DND-41 (cell line): ENCODE measurements around the gene C15orf40.

ENCODE experiments used
- ATAC-seq: fragments of 200-7000 bp; cut with Tn5 transposase; 3 replicates; pipeline ENCODE4 v1.9.1; 2021; ENCODE audit warnings: low read depth; ENCODE audit not compliant: insufficient read depth
- DNase-seq: peaks from one replicate; pipeline ENCODE4 v3.0.0-alpha.2; 2020
- H2AFZ ChIP-seq: 2 replicates; pipeline ENCODE4 v1.6.0; 2012; ENCODE audit warnings: low read depth, low read length
- H3K27ac ChIP-seq: 2 replicates; pipeline ENCODE4 v1.5.1; 2012; ENCODE audit warnings: low read length, inconsistent platforms
- H3K27me3 ChIP-seq: fragments of 200-600 bp; sonication (generic); 2 replicates; pipeline ENCODE4 v1.6.0; 2012; ENCODE audit warnings: low read length, mild to moderate bottlenecking, inconsistent platforms; ENCODE audit not compliant: insufficient read depth, poor library complexity
- H3K36me3 ChIP-seq: 2 replicates; pipeline ENCODE4 v1.5.1; 2012; ENCODE audit warnings: low read length, inconsistent platforms; ENCODE audit not compliant: insufficient read depth
- H3K4me1 ChIP-seq: 2 replicates; pipeline ENCODE4 v1.5.1; 2012; ENCODE audit warnings: mild to moderate bottlenecking, low read length; ENCODE audit not compliant: insufficient read depth
- H3K4me2 ChIP-seq: 2 replicates; pipeline ENCODE4 v1.6.0; 2012; ENCODE audit warnings: mild to moderate bottlenecking, moderate library complexity, low read length, inconsistent platforms; ENCODE audit not compliant: insufficient read depth
- H3K4me3 ChIP-seq, 2 experiments: fragments of 200-600 bp in 1 of 2; shearing (Covaris generic) in 1 of 2; 2 replicates each; pipeline ENCODE4 v1.5.1; 2012 to 2016; ENCODE audit warnings: inconsistent platforms in 2 of 2, low read length in 2 of 2, mild to moderate bottlenecking in 2 of 2, low read depth in 1 of 2, moderate library complexity in 1 of 2
- H3K79me2 ChIP-seq: 2 replicates; pipeline ENCODE4 v1.6.0; 2012; ENCODE audit warnings: low read length, inconsistent platforms; ENCODE audit not compliant: insufficient read depth
- H3K9ac ChIP-seq: 2 replicates; pipeline ENCODE4 v1.6.0; 2012; ENCODE audit warnings: low read depth, mild to moderate bottlenecking, inconsistent platforms, low read length, moderate library complexity
- H3K9me3 ChIP-seq: 2 replicates; pipeline ENCODE4 v1.5.1; 2012; ENCODE audit warnings: low read length, moderate library complexity, mild to moderate bottlenecking, inconsistent platforms; ENCODE audit not compliant: insufficient read depth, severe bottlenecking
- H4K20me1 ChIP-seq: 2 replicates; pipeline ENCODE4 v1.6.0; 2012; ENCODE audit warnings: low read length; ENCODE audit not compliant: insufficient read depth
- EZH2 ChIP-seq: IDR thresholded peaks from 3 replicates; pipeline ENCODE4 v1.6.1; 2012; ENCODE audit warnings: borderline replicate concordance, low read depth, mild to moderate bottlenecking, moderate library complexity, low read length, inconsistent platforms; ENCODE audit not compliant: severe bottlenecking
- TF ChIP-seq, protein P1 (sequence below): IDR thresholded peaks from 2 replicates; pipeline ENCODE4 v1.5.1; 2012; ENCODE audit warnings: borderline replicate concordance, low read length, moderate library complexity, mild to moderate bottlenecking; ENCODE audit not compliant: poor library complexity, severe bottlenecking; ENCODE audit errors: extremely low read depth

The C15orf40 gene

GRCh38 chr15:82977076-82977475, 34.4 kb downstream of the C15orf40 start:
- no peak overlapping the region for H3K27ac ChIP-seq
- no peak overlapping the region for H2AFZ ChIP-seq
- no peaks in the 10 kb centered on the region for H3K9me3 ChIP-seq
- no peaks in the 10 kb centered on the region for H3K4me1 ChIP-seq
- no peak overlapping the region for H3K4me2 ChIP-seq
- no peak overlapping the region for H3K4me3 ChIP-seq
- no peaks in the 10 kb centered on the region for H3K36me3 ChIP-seq
- TF ChIP-seq, protein P1, sequence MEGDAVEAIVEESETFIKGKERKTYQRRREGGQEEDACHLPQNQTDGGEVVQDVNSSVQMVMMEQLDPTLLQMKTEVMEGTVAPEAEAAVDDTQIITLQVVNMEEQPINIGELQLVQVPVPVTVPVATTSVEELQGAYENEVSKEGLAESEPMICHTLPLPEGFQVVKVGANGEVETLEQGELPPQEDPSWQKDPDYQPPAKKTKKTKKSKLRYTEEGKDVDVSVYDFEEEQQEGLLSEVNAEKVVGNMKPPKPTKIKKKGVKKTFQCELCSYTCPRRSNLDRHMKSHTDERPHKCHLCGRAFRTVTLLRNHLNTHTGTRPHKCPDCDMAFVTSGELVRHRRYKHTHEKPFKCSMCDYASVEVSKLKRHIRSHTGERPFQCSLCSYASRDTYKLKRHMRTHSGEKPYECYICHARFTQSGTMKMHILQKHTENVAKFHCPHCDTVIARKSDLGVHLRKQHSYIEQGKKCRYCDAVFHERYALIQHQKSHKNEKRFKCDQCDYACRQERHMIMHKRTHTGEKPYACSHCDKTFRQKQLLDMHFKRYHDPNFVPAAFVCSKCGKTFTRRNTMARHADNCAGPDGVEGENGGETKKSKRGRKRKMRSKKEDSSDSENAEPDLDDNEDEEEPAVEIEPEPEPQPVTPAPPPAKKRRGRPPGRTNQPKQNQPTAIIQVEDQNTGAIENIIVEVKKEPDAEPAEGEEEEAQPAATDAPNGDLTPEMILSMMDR, result no peak
- no peak for TF ChIP-seq EZH2
- H3K27me3 ChIP-seq, result no peaks in the 10 kb centered on the region
- DNase-seq (no peak), ATAC-seq (no peak)
- H4K20me1 ChIP-seq, result no peaks in the 10 kb centered on the region
- H3K79me2 ChIP-seq, result no peaks in the 10 kb centered on the region
- H3K9ac ChIP-seq, result no peak overlapping the region

DNA sequence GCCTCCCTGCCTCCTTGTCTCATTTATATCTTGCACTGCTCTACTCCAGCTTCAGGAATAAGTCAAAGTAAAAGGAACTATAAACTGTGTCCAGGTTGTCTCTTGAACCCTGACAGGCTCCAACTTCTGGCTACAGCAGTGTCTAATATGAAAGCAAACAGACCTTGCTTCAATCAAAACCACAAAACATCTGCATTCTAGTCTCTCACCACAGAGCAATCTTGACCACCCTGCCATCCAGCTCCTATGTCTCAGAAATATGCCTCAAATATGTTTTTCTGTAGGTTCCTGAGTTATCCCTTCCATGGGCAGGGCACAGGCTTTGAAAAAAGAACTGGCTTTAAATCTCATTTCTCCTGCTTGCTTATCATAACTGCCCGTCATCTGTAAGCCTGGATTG, 38.4 kb downstream of the C15orf40 start:
- H3K9ac ChIP-seq, result no peak overlapping the region
- H2AFZ ChIP-seq, result no peak overlapping the region
- H3K79me2 ChIP-seq, result no peaks in the 10 kb centered on the region
- H3K27me3 ChIP-seq, result no peaks in the 10 kb centered on the region
- ATAC-seq (peak; percentile 47; the same call in 1 of the 3 replicates), DNase-seq (no peak)
- H3K4me3 ChIP-seq, result no peak overlapping the region
- H3K27ac ChIP-seq, result no peak overlapping the region
- H4K20me1 ChIP-seq, result no peaks in the 10 kb centered on the region
- no peaks in the 10 kb centered on the region for H3K36me3 ChIP-seq
- no peaks in the 10 kb centered on the region for H3K9me3 ChIP-seq
- no peak for TF ChIP-seq EZH2
- TF ChIP-seq, protein P1, result no peak
- H3K4me1 ChIP-seq, result no peaks in the 10 kb centered on the region
- H3K4me2 ChIP-seq, result no peak overlapping the region

DNA sequence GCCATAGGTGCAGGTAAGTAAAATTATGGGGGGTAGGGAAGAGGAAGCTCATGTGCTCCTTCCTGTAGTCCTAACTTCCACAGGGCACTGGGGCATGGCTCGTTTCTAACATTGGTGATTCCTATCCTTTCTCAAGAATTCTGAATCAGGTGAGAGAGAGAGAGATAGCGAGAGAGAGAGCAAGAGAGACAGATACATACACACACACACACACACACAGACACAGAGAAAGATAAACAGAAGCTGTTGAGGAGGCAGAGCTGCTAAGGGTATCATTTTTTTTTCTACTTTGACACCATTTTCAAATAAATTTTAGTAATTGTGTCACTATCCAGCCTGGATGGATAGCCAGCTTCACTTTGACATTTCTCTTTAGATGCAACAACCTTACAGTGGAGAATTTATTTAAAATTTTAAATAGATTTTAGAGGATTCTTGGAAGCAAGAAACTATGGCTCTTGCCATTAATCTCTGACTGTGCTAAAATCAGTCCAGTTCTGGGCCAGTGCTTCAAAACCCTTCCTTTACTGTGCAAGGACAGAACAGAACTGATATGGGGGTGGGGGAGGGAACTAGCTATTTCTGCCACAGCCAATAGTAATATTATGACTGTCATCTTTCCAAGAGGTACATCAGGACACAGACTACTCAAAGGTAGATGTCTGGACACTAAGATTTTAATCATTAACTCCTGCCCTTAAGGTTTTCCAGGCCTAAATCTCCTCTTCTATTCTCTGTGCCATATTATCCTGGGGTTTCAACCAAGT, 40.0 kb downstream of the C15orf40 start:
- DNase-seq, result no peak
- Histone ChIP-seq H3K27ac (no peak overlapping the region), H3K4me3 (no peak overlapping the region), H3K9me3 (no peaks in the 10 kb centered on the region), H2AFZ (no peak overlapping the region), H3K27me3 (no peaks in the 10 kb centered on the region), H3K36me3 (no peaks in the 10 kb centered on the region), H3K4me1 (peaks cover 6% of the 10 kb centered on the region; the same call in 1 of the 2 replicates), H3K9ac (no peak overlapping the region), H3K79me2 (no peaks in the 10 kb centered on the region), H4K20me1 (no peaks in the 10 kb centered on the region), H3K4me2 (no peak overlapping the region)
- no peak for ATAC-seq
- no peak for TF ChIP-seq EZH2
- TF ChIP-seq, protein P1, result no peak
